CD4-positive, alpha-beta memory T cell (primary cell): ENCODE results near the gene VCX2. TPM values are rescaled to one million over a fixed set of nuclear protein-coding genes. Genes with fewer than 3 reads are reported as not detected.

Experiments
- CTCF ChIA-PET: fragments of 350-600 bp; sonication (Branson Sonifier 250); formaldehyde crosslinking; loops from one replicate; lab custom pipeline; 2021; ENCODE audit warnings: inconsistent platforms; ENCODE audit not compliant: partially characterized antibody; lab: Charles Lee
- POLR2A ChIA-PET: fragments of 350-600 bp; sonication (Branson Sonifier 250); formaldehyde crosslinking; loops from one replicate; lab custom pipeline; 2021; ENCODE audit not compliant: partially characterized antibody; lab: Charles Lee
- DNase-seq, 5 donors: peaks; one replicate each; pipeline versions ENCODE4 v3.0.0 to v3.0.0-alpha.2; 2020 to 2022; ENCODE audit warnings: mixed read lengths in 1 of 5
- H3K27ac ChIP-seq: one replicate; pipeline ENCODE4 v1.7.0; 2013; ENCODE audit warnings: low read depth, low read length
- H3K27me3 ChIP-seq: 2 replicates; pipeline ENCODE4 v1.7.0; 2013; ENCODE audit warnings: mild to moderate bottlenecking, low read length, moderate library complexity; ENCODE audit not compliant: insufficient read depth
- H3K36me3 ChIP-seq: 2 replicates; pipeline ENCODE4 v1.7.0; 2013; ENCODE audit warnings: mild to moderate bottlenecking, low read length, moderate library complexity; ENCODE audit not compliant: insufficient read depth
- H3K4me1 ChIP-seq: 2 replicates; pipeline ENCODE4 v1.7.0; 2013; ENCODE audit warnings: mild to moderate bottlenecking, low read length, moderate library complexity; ENCODE audit not compliant: insufficient read depth
- H3K4me3 ChIP-seq, 2 donors: one replicate each; pipeline ENCODE4 v1.7.0; 2013; ENCODE audit warnings: low read length in 2 of 2, mild to moderate bottlenecking in 1 of 2
- H3K9me3 ChIP-seq, 2 donors: one replicate each; pipeline ENCODE4 v1.7.0; 2013; ENCODE audit warnings: low read length in 2 of 2, control low read depth in 1 of 2; ENCODE audit not compliant: control insufficient read depth in 1 of 2
- H3K27ac Mint-ChIP-seq, 7 donors: one replicate each; pipeline ENCODE4 v1.8.0; 2020 to 2021; ENCODE audit warnings: mixed read lengths in 7 of 7, mild to moderate bottlenecking in 6 of 7, inconsistent platforms in 3 of 7, moderate library complexity in 3 of 7
- H3K27me3 Mint-ChIP-seq, 2 donors: one replicate each; pipeline ENCODE4 v1.8.0; 2020 to 2021; ENCODE audit warnings: mixed read lengths in 2 of 2
- H3K36me3 Mint-ChIP-seq, 2 donors: one replicate each; pipeline ENCODE4 v1.8.0; 2020 to 2021; ENCODE audit warnings: mixed read lengths in 2 of 2, inconsistent platforms in 1 of 2, mild to moderate bottlenecking in 1 of 2
- H3K4me1 Mint-ChIP-seq, 4 donors: one replicate each; pipeline ENCODE4 v1.8.0; 2020 to 2021; ENCODE audit warnings: mixed read lengths in 4 of 4, mild to moderate bottlenecking in 1 of 4
- H3K4me3 Mint-ChIP-seq, 8 donors: one replicate each; pipeline ENCODE4 v1.8.0; 2020 to 2021; ENCODE audit warnings: mixed read lengths in 8 of 8, mild to moderate bottlenecking in 7 of 8, moderate library complexity in 6 of 8, inconsistent platforms in 3 of 8
- H3K9me3 Mint-ChIP-seq, 8 donors: one replicate each; pipeline ENCODE4 v1.8.0; 2020 to 2021; ENCODE audit warnings: mixed read lengths in 8 of 8, mild to moderate bottlenecking in 5 of 8, inconsistent platforms in 3 of 8, moderate library complexity in 1 of 8
- intact Hi-C: fragments of 100-400 bp; cut with micrococcal nuclease; formaldehyde crosslinking; loops from one replicate; pipeline ENCODE4 v1.15.1; 2023
- polyA plus RNA-seq, 2 donors: library from polyadenylated mRNA; unstranded; fragments of 300-500 nt; fragmentation: Illumina TruSeq; gene quantifications; one replicate each; pipeline ENCODE4 v1.2.3, GENCODE V29; 2021
- total RNA-seq, 2 experiments: library from RNA; stranded (reverse); gene quantifications; one replicate each; pipeline ENCODE4 v1.2.3, GENCODE V29; 2021

VCX2 gene
- total and polyA plus RNA-seq, 4 experiments from 2014 or later: not detected

GRCh38 chrX:8144925-8145324 is 26.1 kb downstream of the VCX2 start:
- H3K27me3 ChIP-seq: no peaks in the 10 kb centered on the region
- no peaks in the 10 kb centered on the region for H3K27me3 Mint-ChIP-seq
- no peaks in the 10 kb centered on the region for H3K36me3 ChIP-seq
- no peaks in the 10 kb centered on the region for H3K9me3 ChIP-seq
- intact Hi-C loops: no loop called here
- no peak overlapping the region for H3K27ac ChIP-seq
- CTCF ChIA-PET: no interaction called here
- no peak overlapping the region for H3K4me3 ChIP-seq
- H3K27ac Mint-ChIP-seq: no peak overlapping the region
- H3K36me3 Mint-ChIP-seq: no peaks in the 10 kb centered on the region
- H3K4me3 Mint-ChIP-seq: no peak overlapping the region
- DNase-seq: no peak
- no peaks in the 10 kb centered on the region for H3K4me1 ChIP-seq
- no peaks in the 10 kb centered on the region for H3K4me1 Mint-ChIP-seq
- peaks cover 0 to 30% (median 22%) of the 10 kb centered on the region in 8 donors for H3K9me3 Mint-ChIP-seq
- POLR2A ChIA-PET: no interaction called here

- intact Hi-C loops: no loop called here
- POLR2A ChIA-PET: no interaction called here
- no peaks in the 10 kb centered on the region for H3K27me3 ChIP-seq
- no peak overlapping the region for H3K4me3 Mint-ChIP-seq
- no peaks in the 10 kb centered on the region for H3K36me3 ChIP-seq
- H3K9me3 Mint-ChIP-seq: peaks cover 0 to 21% (median 10%) of the 10 kb centered on the region in 8 donors
- H3K4me1 Mint-ChIP-seq: no peaks in the 10 kb centered on the region
- no peak for DNase-seq
- no peaks in the 10 kb centered on the region for H3K36me3 Mint-ChIP-seq
- no peaks in the 10 kb centered on the region for H3K9me3 ChIP-seq
- no peak overlapping the region for H3K27ac Mint-ChIP-seq
- H3K4me1 ChIP-seq: no peaks in the 10 kb centered on the region
- CTCF ChIA-PET: no interaction called here
- H3K4me3 ChIP-seq: no peak overlapping the region
- no peak overlapping the region for H3K27ac ChIP-seq
- H3K27me3 Mint-ChIP-seq: no peaks in the 10 kb centered on the region
These were observed 29.2 kb downstream of the VCX2 start for GRCh38 chrX:8141896-8142295.

GRCh38 chrX:8140986-8141744 is 29.9 kb downstream of the VCX2 start:
- no peaks in the 10 kb centered on the region for H3K36me3 Mint-ChIP-seq
- H3K9me3 Mint-ChIP-seq: peaks cover 0 to 21% (median 10%) of the 10 kb centered on the region in 8 donors
- H3K27ac Mint-ChIP-seq: no peak overlapping the region
- no peak overlapping the region for H3K4me3 Mint-ChIP-seq
- Histone ChIP-seq H3K36me3 (no peaks in the 10 kb centered on the region), H3K27me3 (no peaks in the 10 kb centered on the region), H3K27ac (no peak overlapping the region), H3K4me1 (no peaks in the 10 kb centered on the region), H3K4me3 (no peak overlapping the region), H3K9me3 (no peaks in the 10 kb centered on the region)
- no peak for DNase-seq
- no peaks in the 10 kb centered on the region for H3K4me1 Mint-ChIP-seq
- no peaks in the 10 kb centered on the region for H3K27me3 Mint-ChIP-seq
- CTCF ChIA-PET: no interaction called here
- intact Hi-C loops: no loop called here
- POLR2A ChIA-PET: no interaction called here

- H3K27ac Mint-ChIP-seq: no peak overlapping the region
- H3K4me3 Mint-ChIP-seq: no peak overlapping the region
- Histone ChIP-seq H3K9me3 (no peaks in the 10 kb centered on the region), H3K27ac (no peak overlapping the region), H3K36me3 (no peaks in the 10 kb centered on the region), H3K4me3 (no peak overlapping the region), H3K27me3 (no peaks in the 10 kb centered on the region), H3K4me1 (no peaks in the 10 kb centered on the region)
- POLR2A ChIA-PET: no interaction called here
- no peak for DNase-seq
- H3K36me3 Mint-ChIP-seq: no peaks in the 10 kb centered on the region
- intact Hi-C loops: no loop called here
- CTCF ChIA-PET: no interaction called here
- H3K27me3 Mint-ChIP-seq: no peaks in the 10 kb centered on the region
- H3K9me3 Mint-ChIP-seq: peaks cover 0 to 16% (median 6%) of the 10 kb centered on the region in 8 donors
- no peaks in the 10 kb centered on the region for H3K4me1 Mint-ChIP-seq
These were observed 31.4 kb downstream of the VCX2 start for GRCh38 chrX:8139716-8140115.

- H3K36me3 Mint-ChIP-seq: no peaks in the 10 kb centered on the region
- no peak overlapping the region for H3K4me3 Mint-ChIP-seq
- no peak overlapping the region for H3K27ac Mint-ChIP-seq
- H3K27me3 ChIP-seq: no peaks in the 10 kb centered on the region
- no peaks in the 10 kb centered on the region for H3K9me3 ChIP-seq
- POLR2A ChIA-PET: no interaction called here
- DNase-seq: no peak
- peaks cover 0 to 16% (median 8%) of the 10 kb centered on the region in 8 donors for H3K9me3 Mint-ChIP-seq
- H3K27ac ChIP-seq: no peak overlapping the region
- no peak overlapping the region for H3K4me3 ChIP-seq
- no peaks in the 10 kb centered on the region for H3K4me1 Mint-ChIP-seq
- CTCF ChIA-PET: no interaction called here
- no peaks in the 10 kb centered on the region for H3K36me3 ChIP-seq
- H3K4me1 ChIP-seq: no peaks in the 10 kb centered on the region
- H3K27me3 Mint-ChIP-seq: peaks cover 0 to 2% of the 10 kb centered on the region in 2 donors
- intact Hi-C loops: no loop called here
These were observed 32.8 kb downstream of the VCX2 start for GRCh38 chrX:8138252-8138651.

- Mint-ChIP-seq H3K9me3 (peaks cover 0 to 10% (median 1%) of the 10 kb centered on the region in 8 donors), H3K27ac (no peak overlapping the region), H3K27me3 (no peaks in the 10 kb centered on the region), H3K36me3 (peaks cover 0 to 4% of the 10 kb centered on the region in 2 donors), H3K4me3 (no peak overlapping the region), H3K4me1 (no peaks in the 10 kb centered on the region)
- Histone ChIP-seq H3K4me3 (no peak overlapping the region), H3K36me3 (no peaks in the 10 kb centered on the region), H3K27me3 (no peaks in the 10 kb centered on the region), H3K27ac (no peak overlapping the region), H3K9me3 (no peaks in the 10 kb centered on the region), H3K4me1 (no peaks in the 10 kb centered on the region)
- ChIA-PET POLR2A (no interaction called here), CTCF (no interaction called here)
- no peak for DNase-seq
- intact Hi-C loops: no loop called here
These were observed 44.4 kb downstream of the VCX2 start for GRCh38 chrX:8126648-8127047.

GRCh38 chrX:8126092-8126491 is 45.0 kb downstream of the VCX2 start:
- no peaks in the 10 kb centered on the region for H3K27me3 Mint-ChIP-seq
- H3K27me3 ChIP-seq: no peaks in the 10 kb centered on the region
- H3K4me3 Mint-ChIP-seq: no peak overlapping the region
- H3K4me3 ChIP-seq: no peak overlapping the region
- no peaks in the 10 kb centered on the region for H3K4me1 ChIP-seq
- DNase-seq: no peak
- intact Hi-C loops: no loop called here
- POLR2A ChIA-PET: no interaction called here
- peaks cover 0 to 4% of the 10 kb centered on the region in 2 donors for H3K36me3 Mint-ChIP-seq
- peaks cover 0 to 10% (median 1%) of the 10 kb centered on the region in 8 donors for H3K9me3 Mint-ChIP-seq
- no peaks in the 10 kb centered on the region for H3K36me3 ChIP-seq
- no peak overlapping the region for H3K27ac Mint-ChIP-seq
- H3K4me1 Mint-ChIP-seq: no peaks in the 10 kb centered on the region
- H3K9me3 ChIP-seq: no peaks in the 10 kb centered on the region
- CTCF ChIA-PET: no interaction called here
- H3K27ac ChIP-seq: no peak overlapping the region
